OCI-LY7 (cell line): Measurements from ENCODE around the gene CDK14.

Experiments used
- CTCF ChIP-seq: fragments of 200-600 bp; sonication (generic); conservative IDR thresholded peaks from 2 replicates; pipeline ENCODE4 v1.5.1; 2014; ENCODE audit warnings: mild to moderate bottlenecking, antibody characterized with exemption, low read length, moderate library complexity, mixed read lengths
- EZH2phosphoT487 ChIP-seq: fragments of 200-600 bp; sonication (generic); IDR thresholded peaks from 2 replicates; pipeline ENCODE4 v1.6.1; 2018; ENCODE audit warnings: low read depth, borderline replicate concordance, mild to moderate bottlenecking, mixed run types, antibody characterized with exemption, low read length, moderate library complexity, mixed read lengths

DNA sequence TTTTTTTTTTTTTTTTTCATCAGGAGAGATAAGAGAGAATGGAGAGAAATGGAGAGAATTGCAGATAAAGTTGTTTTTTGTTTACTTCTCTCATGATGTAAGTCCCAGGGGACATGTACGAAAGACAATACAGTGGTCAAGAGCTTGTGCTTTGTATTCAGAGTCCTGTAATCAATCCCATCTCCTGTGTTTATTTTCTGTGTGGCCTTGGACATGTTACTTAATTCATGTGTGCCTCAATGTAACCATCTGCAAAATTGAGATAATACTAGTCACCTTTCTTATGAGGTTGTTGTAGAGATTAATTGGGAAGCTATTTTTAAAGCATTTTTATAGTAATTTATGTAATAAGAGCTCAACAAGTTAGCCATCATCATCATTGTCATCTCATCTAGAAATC is 117.5 kb downstream of the CDK14 start:
- TF ChIP-seq CTCF: no peak
- no peak for TF ChIP-seq EZH2phosphoT487
